Left lung (tissue), 10 donors: ENCODE measurements around the gene PPM1H. TPM values are rescaled to one million over a fixed set of nuclear protein-coding genes. Genes with fewer than 3 reads are reported as not detected.
"Not testable (repeated sequence)": the region's sequence is repeated elsewhere in the genome, so short reads cannot be mapped to it uniquely, and the experiment has no call there.

Experiments used
- ATAC-seq: fragments of 200-7000 bp; cut with Tn5 transposase; one replicate; pipeline ENCODE4 v1.9.1; 2020; ENCODE audit warnings: moderate library complexity
- DNase-seq, 4 donors: peaks; one replicate each; pipeline ENCODE4 v3.0.0-alpha.2; 2013 to 2020
- H3K27ac ChIP-seq, 2 donors: fragments of 200-600 bp; sonication (generic) in 1 of 2; one replicate each; pipeline versions ENCODE4 v1.5.0 to v1.8.0; 2020 to 2021
- H3K27me3 ChIP-seq, 2 donors: fragments of 200-600 bp; sonication (generic) in 1 of 2; one replicate each; pipeline versions ENCODE4 v1.5.0 to v1.8.0; 2020 to 2021
- H3K36me3 ChIP-seq, 2 donors: fragments of 200-600 bp; sonication (generic) in 1 of 2; one replicate each; pipeline versions ENCODE4 v1.5.0 to v1.8.0; 2020 to 2021
- H3K4me1 ChIP-seq, 2 donors: fragments of 200-600 bp; one replicate each; pipeline ENCODE4 v1.8.0; 2021
- H3K4me3 ChIP-seq, 2 donors: fragments of 200-600 bp; sonication (generic) in 1 of 2; one replicate each; pipeline versions ENCODE4 v1.5.0 to v1.8.0; 2020 to 2021; ENCODE audit warnings: mild to moderate bottlenecking in 1 of 2
- H3K9me3 ChIP-seq, 2 donors: fragments of 200-600 bp; sonication (generic) in 1 of 2; one replicate each; pipeline versions ENCODE4 v1.5.0 to v1.8.0; 2020 to 2021
- CTCF ChIP-seq, 2 donors: fragments of 200-600 bp; sonication (generic) in 1 of 2; IDR thresholded peaks; one replicate each; pipeline versions ENCODE4 v1.5.0 to v1.8.0; 2021; ENCODE audit warnings: antibody characterized with exemption in 2 of 2
- intact Hi-C, 2 donors: fragments of 100-400 bp; cut with DNase I; formaldehyde crosslinking; loops; one replicate each; pipeline versions ENCODE4 v1.11.2 to v1.14.2; 2022
- polyA plus RNA-seq, 6 donors: library from polyadenylated mRNA; unstranded; fragments of 120-200 nt; gene quantifications; one replicate each; pipeline ENCODE4 v1.2.1, GENCODE V29; 2013; ENCODE audit not compliant: insufficient read length in 6 of 6
- total RNA-seq, 2 donors: library from RNA; stranded (reverse); fragmentation: NEBNext Ultra II Directional; extraction: Animal tissue kit (Norgen Biotek cat#: 25700); gene quantifications; one replicate each; pipeline ENCODE4 v1.2.1, GENCODE V29; 2021
- donor health status: DM: no; HTN: yes; CAD: no.
- donor health status: DM: no; HTN: no; CAD: no.

PPM1H gene
- total and polyA plus RNA-seq, 8 donors = 5.9 to 12.7 (median 10.6) TPM

- no peak for TF ChIP-seq CTCF (IDR thresholded peaks at IDR 0.05)
- Histone ChIP-seq H3K4me3 (no peak overlapping the region), H3K9me3 (no peaks in the 10 kb centered on the region), H3K36me3 (no peaks in the 10 kb centered on the region), H3K27me3 (no peaks in the 10 kb centered on the region), H3K4me1 (no peaks in the 10 kb centered on the region), H3K27ac (peak overlapping the region in 1 of 2 donors; percentile 41)
- no peak for DNase-seq
- peak; percentile 94 for ATAC-seq
- intact Hi-C loops = no loop called here
These were observed 174.2 kb downstream of the PPM1H start for GRCh38 chr12:62760779-62761178.

GRCh38 chr12:62760341-62760740 is 174.6 kb downstream of the PPM1H start:
- H3K4me1 ChIP-seq, H3K4me3 ChIP-seq, H3K36me3 ChIP-seq, intact Hi-C loops, H3K27me3 ChIP-seq, DNase-seq, H3K27ac ChIP-seq, H3K9me3 ChIP-seq, ATAC-seq: not testable (repeated sequence)

GRCh38 chr12:62758216-62758615 is 176.7 kb downstream of the PPM1H start:
- H3K4me3 ChIP-seq = no peak overlapping the region
- TF ChIP-seq CTCF (IDR thresholded peaks at IDR 0.05) = no peak
- no peaks in the 10 kb centered on the region for H3K36me3 ChIP-seq
- intact Hi-C loops = no loop called here
- H3K27ac ChIP-seq = no peak overlapping the region
- H3K27me3 ChIP-seq = no peaks in the 10 kb centered on the region
- no peaks in the 10 kb centered on the region for H3K4me1 ChIP-seq
- ATAC-seq = no peak
- no peaks in the 10 kb centered on the region for H3K9me3 ChIP-seq
- no peak for DNase-seq

- DNase-seq = no peak
- H3K4me1 ChIP-seq = no peaks in the 10 kb centered on the region
- no peak for TF ChIP-seq CTCF (IDR thresholded peaks at IDR 0.05)
- H3K4me3 ChIP-seq = no peak overlapping the region
- H3K9me3 ChIP-seq = no peaks in the 10 kb centered on the region
- intact Hi-C loops = no loop called here
- no peaks in the 10 kb centered on the region for H3K36me3 ChIP-seq
- no peaks in the 10 kb centered on the region for H3K27me3 ChIP-seq
- ATAC-seq = no peak
- H3K27ac ChIP-seq = no peak overlapping the region
These were observed 177.9 kb downstream of the PPM1H start for GRCh38 chr12:62757048-62757447.

GRCh38 chr12:62754706-62755105 is 180.2 kb downstream of the PPM1H start:
- H3K27ac ChIP-seq = no peak overlapping the region
- H3K9me3 ChIP-seq = no peaks in the 10 kb centered on the region
- no peak for ATAC-seq

More at GRCh38 chr12:62754706-62755105, 180.2 kb downstream of the PPM1H start:
- Histone ChIP-seq H3K4me3 (no peak overlapping the region), H3K4me1 (no peaks in the 10 kb centered on the region), H3K27me3 (no peaks in the 10 kb centered on the region), H3K36me3 (no peaks in the 10 kb centered on the region)
- no peak for DNase-seq
- intact Hi-C loops = no loop called here
- TF ChIP-seq CTCF (IDR thresholded peaks at IDR 0.05) = no peak
